Endothelial cell (in vitro differentiated cells): Measurements from ENCODE around the gene YAE1. TPM values are rescaled to one million over a fixed set of nuclear protein-coding genes. Genes with fewer than 3 reads are reported as not detected.

ENCODE experiments used
- DNase-seq: peaks from one replicate; pipeline ENCODE4 v3.0.0; 2021; ENCODE audit warnings: low spot score
- H3K27ac Mint-ChIP-seq: one replicate; pipeline ENCODE4 v1.8.0; 2021; ENCODE audit warnings: mixed read lengths, inconsistent platforms; ENCODE audit not compliant: unreplicated experiment
- H3K27me3 Mint-ChIP-seq: one replicate; pipeline ENCODE4 v1.8.0; 2021; ENCODE audit warnings: mild to moderate bottlenecking, moderate library complexity, mixed read lengths, inconsistent platforms; ENCODE audit not compliant: unreplicated experiment
- H3K36me3 Mint-ChIP-seq: one replicate; pipeline ENCODE4 v1.8.0; 2021; ENCODE audit warnings: mild to moderate bottlenecking, low read depth, mixed read lengths, inconsistent platforms; ENCODE audit not compliant: unreplicated experiment
- H3K4me1 Mint-ChIP-seq: one replicate; pipeline ENCODE4 v1.8.0; 2021; ENCODE audit warnings: mild to moderate bottlenecking, mixed read lengths, inconsistent platforms; ENCODE audit not compliant: unreplicated experiment
- H3K4me3 Mint-ChIP-seq: one replicate; pipeline ENCODE4 v1.8.0; 2021; ENCODE audit warnings: mild to moderate bottlenecking, mixed read lengths, inconsistent platforms; ENCODE audit not compliant: unreplicated experiment
- H3K9me3 Mint-ChIP-seq: one replicate; pipeline ENCODE4 v1.8.0; 2021; ENCODE audit warnings: mixed read lengths, inconsistent platforms; ENCODE audit not compliant: unreplicated experiment
- total RNA-seq: library from RNA; stranded (reverse); fragmentation: NEBNext Ultra II Directional; extraction: Animal tissue kit (Norgen Biotek cat#: 25700); gene quantifications from one replicate; pipeline ENCODE4 v1.2.1, GENCODE V29; 2021; ENCODE audit not compliant: unreplicated experiment
- TF ChIP-seq, protein P1 (sequence below): fragments of 200-600 bp; sonication (generic); IDR thresholded peaks from one replicate; pipeline ENCODE4 v1.5.0; 2021; ENCODE audit warnings: antibody characterized with exemption; ENCODE audit not compliant: unreplicated experiment

YAE1 gene
- total RNA-seq, 1 donor from 2014 or later = 13.4 TPM

DNA sequence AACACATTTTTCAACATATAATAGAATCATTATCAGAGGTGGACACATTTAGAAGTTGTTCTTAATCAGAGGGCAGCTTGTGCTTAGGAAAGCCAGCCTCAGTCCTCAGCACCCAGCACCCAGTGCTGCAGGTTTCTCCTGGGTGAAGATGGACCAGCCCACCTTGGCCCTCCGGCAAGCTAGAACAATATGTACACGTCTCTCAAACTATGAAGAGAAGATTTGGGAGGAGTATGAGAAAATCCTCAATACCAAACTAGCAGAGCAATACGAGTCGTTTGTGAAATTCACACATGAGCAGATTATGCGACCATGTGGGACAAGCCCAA, 43.7 kb downstream of the YAE1 start:
- peak overlapping the region; percentile 95 for H3K27ac Mint-ChIP-seq
- H3K4me3 Mint-ChIP-seq = no peak overlapping the region
- no peaks in the 10 kb centered on the region for H3K36me3 Mint-ChIP-seq
- TF ChIP-seq, protein P1, sequence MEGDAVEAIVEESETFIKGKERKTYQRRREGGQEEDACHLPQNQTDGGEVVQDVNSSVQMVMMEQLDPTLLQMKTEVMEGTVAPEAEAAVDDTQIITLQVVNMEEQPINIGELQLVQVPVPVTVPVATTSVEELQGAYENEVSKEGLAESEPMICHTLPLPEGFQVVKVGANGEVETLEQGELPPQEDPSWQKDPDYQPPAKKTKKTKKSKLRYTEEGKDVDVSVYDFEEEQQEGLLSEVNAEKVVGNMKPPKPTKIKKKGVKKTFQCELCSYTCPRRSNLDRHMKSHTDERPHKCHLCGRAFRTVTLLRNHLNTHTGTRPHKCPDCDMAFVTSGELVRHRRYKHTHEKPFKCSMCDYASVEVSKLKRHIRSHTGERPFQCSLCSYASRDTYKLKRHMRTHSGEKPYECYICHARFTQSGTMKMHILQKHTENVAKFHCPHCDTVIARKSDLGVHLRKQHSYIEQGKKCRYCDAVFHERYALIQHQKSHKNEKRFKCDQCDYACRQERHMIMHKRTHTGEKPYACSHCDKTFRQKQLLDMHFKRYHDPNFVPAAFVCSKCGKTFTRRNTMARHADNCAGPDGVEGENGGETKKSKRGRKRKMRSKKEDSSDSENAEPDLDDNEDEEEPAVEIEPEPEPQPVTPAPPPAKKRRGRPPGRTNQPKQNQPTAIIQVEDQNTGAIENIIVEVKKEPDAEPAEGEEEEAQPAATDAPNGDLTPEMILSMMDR = no peak
- H3K4me1 Mint-ChIP-seq = peaks cover 73% of the 10 kb centered on the region
- H3K27me3 Mint-ChIP-seq = peaks cover 5% of the 10 kb centered on the region
- H3K9me3 Mint-ChIP-seq = no peaks in the 10 kb centered on the region
- no peak for DNase-seq

DNA sequence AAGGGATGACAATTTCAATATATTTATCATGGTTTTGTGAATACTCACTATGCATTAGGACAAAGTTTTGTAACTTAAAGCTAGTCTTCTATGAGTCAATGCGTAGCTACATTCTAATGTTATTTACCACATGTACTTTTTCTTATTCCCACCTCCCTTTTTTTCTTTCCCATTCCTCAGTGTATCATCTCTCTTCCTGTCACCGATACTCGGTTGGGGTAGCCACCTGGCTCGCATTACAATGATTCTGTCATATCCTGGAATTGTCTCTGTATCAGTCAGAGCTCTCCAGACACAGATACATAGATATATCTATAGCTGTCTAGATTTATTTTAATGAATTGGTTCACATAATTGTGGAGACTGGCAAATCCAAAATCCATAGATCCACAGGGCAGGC, 47.4 kb downstream of the YAE1 start:
- H3K4me3 Mint-ChIP-seq = peak overlapping the region; percentile 50
- peaks cover 43% of the 10 kb centered on the region for H3K4me1 Mint-ChIP-seq
- peak overlapping the region; percentile 85 for H3K27ac Mint-ChIP-seq
- H3K27me3 Mint-ChIP-seq = peaks cover 1% of the 10 kb centered on the region
- H3K9me3 Mint-ChIP-seq = no peaks in the 10 kb centered on the region
- H3K36me3 Mint-ChIP-seq = no peaks in the 10 kb centered on the region
- TF ChIP-seq, protein P1 = no peak
- no peak for DNase-seq

DNA sequence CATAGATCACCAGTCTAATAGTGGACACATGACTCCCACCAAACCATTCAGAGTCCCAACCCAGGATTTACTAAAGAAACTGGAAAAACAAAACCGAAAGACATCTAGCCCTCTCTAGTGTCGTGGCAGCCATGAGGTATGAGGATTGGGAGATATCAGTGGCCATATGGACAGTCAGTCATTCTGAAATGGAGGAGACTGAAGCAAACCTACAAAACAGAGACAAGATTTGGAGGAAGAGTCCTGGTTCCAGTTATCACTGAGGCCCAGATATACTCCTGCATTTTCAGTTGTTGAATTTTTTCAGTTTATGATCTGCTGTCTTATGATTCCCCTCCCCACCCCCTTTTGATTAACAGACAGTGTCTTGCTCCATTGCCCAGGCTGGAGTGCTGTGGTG, 48.1 kb downstream of the YAE1 start:
- Mint-ChIP-seq H3K27ac (peak overlapping the region; percentile 85), H3K4me1 (peaks cover 38% of the 10 kb centered on the region), H3K9me3 (no peaks in the 10 kb centered on the region), H3K27me3 (peaks cover 1% of the 10 kb centered on the region), H3K4me3 (no peak overlapping the region), H3K36me3 (no peaks in the 10 kb centered on the region)
- TF ChIP-seq, protein P1 = no peak
- DNase-seq = no peak

DNA sequence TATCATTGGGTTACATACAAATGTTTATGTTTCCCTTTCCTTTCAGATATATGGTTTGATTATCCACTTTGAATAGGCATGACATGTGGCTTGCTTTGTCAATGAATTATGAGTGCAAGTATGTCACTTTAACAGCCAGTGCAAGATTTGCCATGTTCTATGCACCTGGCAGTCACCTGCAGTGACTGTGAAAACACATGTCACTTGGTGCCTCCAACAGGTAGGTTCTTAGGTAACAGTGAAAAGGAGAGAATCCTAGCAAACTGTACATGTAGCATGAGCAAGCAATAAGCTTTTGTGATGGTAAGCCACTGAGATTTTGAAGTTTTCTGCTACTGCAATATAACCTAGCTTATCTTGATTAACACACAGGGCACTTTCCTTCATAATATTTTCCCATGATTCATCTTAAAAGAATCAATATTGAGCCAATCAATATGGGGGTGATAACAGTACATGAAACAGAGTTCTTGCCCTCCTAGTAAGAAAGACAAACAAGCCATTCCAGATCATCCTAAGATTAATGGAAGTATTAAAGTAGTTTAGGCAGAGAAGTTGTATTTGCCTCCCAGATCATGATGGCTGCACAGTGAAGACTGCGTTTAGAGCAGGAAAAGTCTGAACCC, 49.3 kb downstream of the YAE1 start:
- Mint-ChIP-seq H3K4me1 (peaks cover 29% of the 10 kb centered on the region), H3K9me3 (no peaks in the 10 kb centered on the region), H3K36me3 (no peaks in the 10 kb centered on the region), H3K27ac (no peak overlapping the region), H3K4me3 (no peak overlapping the region), H3K27me3 (no peaks in the 10 kb centered on the region)
- no peak for DNase-seq
- TF ChIP-seq, protein P1 = no peak

DNA sequence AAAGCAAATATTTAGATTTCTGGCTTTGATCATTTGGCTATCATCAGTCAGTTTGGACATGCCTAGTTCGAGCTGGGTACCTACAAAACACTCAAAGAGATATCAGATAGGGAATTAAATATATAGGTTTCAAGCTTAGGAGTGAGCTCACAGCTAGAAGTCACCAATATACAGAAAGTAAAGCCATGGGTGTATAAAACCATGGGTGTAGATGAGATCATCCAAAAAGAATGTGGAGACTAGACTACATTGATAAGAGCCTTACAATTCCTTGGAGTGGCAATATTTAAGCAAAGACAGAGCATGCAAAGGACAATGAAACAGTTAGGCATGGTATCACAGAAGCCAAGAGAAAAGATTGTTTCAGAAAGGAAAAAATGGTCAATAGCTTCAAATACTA, 49.9 kb downstream of the YAE1 start:
- H3K4me3 Mint-ChIP-seq = no peak overlapping the region
- no peak overlapping the region for H3K27ac Mint-ChIP-seq
- no peaks in the 10 kb centered on the region for H3K27me3 Mint-ChIP-seq
- no peaks in the 10 kb centered on the region for H3K9me3 Mint-ChIP-seq
- H3K4me1 Mint-ChIP-seq = peaks cover 22% of the 10 kb centered on the region
- no peak for DNase-seq
- no peaks in the 10 kb centered on the region for H3K36me3 Mint-ChIP-seq
- TF ChIP-seq, protein P1 = no peak
